Activated naive CD8-positive, alpha-beta T cell treated with anti-CD3 and anti-CD28 coated beads, Interleukin-2, amount 50 U/mL, for 16 hours (primary cell): ENCODE data around the gene DKKL1.

Experiments
- DNase-seq: peaks from one replicate; pipeline ENCODE4 v3.0.0-alpha.2; 2020; ENCODE audit warnings: low read depth, low spot score

The DKKL1 gene

GRCh38 chr19:49422407-49423070, 58.9 kb downstream of the DKKL1 start:
- no peak for DNase-seq

GRCh38 chr19:49423071-49423984, 59.7 kb downstream of the DKKL1 start, which contains the start of gene PTH2:
PTH2 (minus strand) TSS chr19:49423441; CDS start chr19:49423339, 102 bp downstream.
- DNase-seq, result no peak

- no peak for DNase-seq
Measured at GRCh38 chr19:49423985-49424303, 60.3 kb downstream of the DKKL1 start.
